GM20000 (cell line): ENCODE data around the gene SCYL2.

ENCODE experiments used
- DNase-seq: peaks from one replicate; pipeline ENCODE4 v3.0.0; 2012; ENCODE audit warnings: low spot score
- CTCF ChIP-seq: IDR thresholded peaks from 2 replicates; pipeline ENCODE4 v1.5.1; 2012; ENCODE audit warnings: mild to moderate bottlenecking, control low read depth; ENCODE audit errors: extremely low read depth, missing control alignments

SCYL2 gene

DNA sequence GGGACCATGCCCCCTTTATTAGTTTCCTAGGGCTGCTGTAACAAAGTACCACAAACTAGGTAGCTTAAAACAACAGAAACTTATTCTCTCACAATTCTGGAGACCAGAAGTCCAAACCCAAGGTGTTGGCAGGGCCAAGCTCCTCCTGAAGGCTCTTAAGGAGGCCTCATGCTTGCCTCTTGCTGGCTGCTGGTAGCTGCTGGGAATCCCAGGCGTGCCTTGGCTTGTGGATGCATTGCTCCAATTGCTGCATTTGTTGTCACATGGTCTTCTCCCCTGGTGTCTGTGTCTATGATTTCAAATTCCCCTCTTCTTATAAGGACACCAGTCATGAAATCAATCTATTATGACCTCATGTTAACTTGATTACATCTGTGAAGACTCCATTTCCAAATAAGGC, 101.1 kb downstream of the SCYL2 start:
- no peak for TF ChIP-seq CTCF
- no peak for DNase-seq

- DNase-seq: no peak
- no peak for TF ChIP-seq CTCF
These were observed 104.2 kb downstream of the SCYL2 start for GRCh38 chr12:100371146-100371545.

- no peak for TF ChIP-seq CTCF
- DNase-seq: no peak
These were observed 106.1 kb downstream of the SCYL2 start for GRCh38 chr12:100372853-100373640.

DNA sequence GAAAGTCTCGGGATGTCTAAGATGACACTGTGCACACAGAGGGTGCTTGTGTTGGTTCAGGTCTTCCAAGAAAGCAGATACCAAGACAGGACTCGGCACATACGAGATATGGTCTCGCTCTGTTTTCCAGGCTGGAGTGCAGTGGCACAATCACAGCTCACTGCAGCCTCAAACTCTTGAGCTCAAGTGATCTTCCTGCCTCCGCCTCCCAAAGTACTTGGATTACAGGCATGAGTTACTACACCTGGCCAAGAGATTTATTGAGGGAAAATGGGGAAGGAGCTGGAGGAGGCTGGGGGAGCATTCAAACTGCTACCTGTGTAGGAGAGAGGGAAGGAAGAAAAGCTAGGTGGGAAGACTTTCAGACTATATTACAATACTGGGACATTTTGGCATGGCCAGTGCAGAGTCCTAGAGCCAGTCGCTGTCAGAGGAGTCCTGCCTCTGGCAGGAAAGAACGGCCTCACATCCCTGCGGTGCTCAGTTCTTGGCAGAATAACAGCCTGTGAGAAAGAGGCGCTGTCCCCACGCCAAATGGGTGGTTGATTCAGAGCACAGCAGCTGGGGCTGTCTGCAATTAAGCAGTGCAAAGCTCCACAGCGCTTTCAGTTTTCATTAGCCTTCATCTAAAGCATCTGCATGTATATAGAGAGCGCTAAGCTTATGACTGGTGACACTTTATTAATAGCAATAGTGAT, 108.2 kb downstream of the SCYL2 start:
- no peak for DNase-seq
- no peak for TF ChIP-seq CTCF

DNA sequence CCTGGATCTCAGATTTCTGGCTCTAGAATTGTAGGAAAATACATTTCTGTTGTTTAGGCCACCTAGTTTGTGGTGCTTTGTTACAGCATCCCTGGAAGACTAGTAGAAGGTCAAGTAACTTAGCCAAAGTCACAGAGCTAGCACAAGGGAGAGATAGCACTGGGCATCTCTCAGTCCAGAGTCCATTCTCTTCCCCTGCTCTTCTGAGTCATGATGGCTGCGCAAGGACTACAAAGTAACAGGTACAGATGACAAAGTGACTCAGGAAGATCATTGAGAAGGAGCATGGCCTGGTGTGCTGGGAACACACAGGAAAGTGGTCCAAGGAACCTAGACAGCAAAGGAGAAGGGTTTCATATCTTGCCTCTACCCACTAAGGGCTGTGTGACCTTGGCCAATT, 109.2 kb downstream of the SCYL2 start:
- no peak for DNase-seq

GRCh38 chr12:100381379-100381778, 114.4 kb downstream of the SCYL2 start:
- no peak for DNase-seq
- no peak for TF ChIP-seq CTCF

More for the DNA sequence above, 109.2 kb downstream of the SCYL2 start:
- no peak for TF ChIP-seq CTCF

DNA sequence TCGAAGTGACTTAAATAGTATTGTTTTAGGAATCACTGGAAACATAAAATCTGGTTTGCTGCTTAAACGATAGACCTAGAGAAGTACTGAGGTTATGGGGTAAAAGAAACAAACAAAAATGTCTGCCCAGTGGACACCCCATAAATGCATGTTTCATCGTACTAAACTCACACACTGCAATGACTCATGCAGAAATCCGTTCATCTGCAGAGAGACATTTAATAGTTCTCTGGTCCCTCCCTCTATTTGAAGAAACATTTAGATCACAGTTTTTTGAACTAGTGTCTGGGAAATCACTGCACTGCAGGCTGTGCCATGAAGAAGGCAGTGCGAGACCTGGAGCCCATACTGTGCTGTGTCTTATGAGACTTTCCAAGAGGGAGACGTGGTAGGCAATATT, 115.4 kb downstream of the SCYL2 start:
- no peak for TF ChIP-seq CTCF
- DNase-seq: no peak
